Hepatocyte (in vitro differentiated cells): ENCODE results near the gene HOXD12.

ENCODE experiments used
- CTCF ChIP-seq: fragments of 200-600 bp; sonication (generic); IDR thresholded peaks from 2 replicates; pipeline ENCODE4 v1.5.1; 2016; ENCODE audit warnings: antibody characterized with exemption, mild to moderate bottlenecking; ENCODE audit not compliant: poor library complexity
- EZH2 ChIP-seq: fragments of 200-600 bp; sonication (generic); IDR thresholded peaks from 2 replicates; pipeline ENCODE4 v1.6.1; 2016; ENCODE audit warnings: antibody characterized with exemption, mild to moderate bottlenecking, borderline replicate concordance

GRCh38 chr2:176056406-176056805, 43.2 kb upstream of the HOXD12 start:
- TF ChIP-seq EZH2 (no peak), CTCF (no peak)
